ENCODE measurements around the gene SLC35A4. TPM values are rescaled to one million over a fixed set of nuclear protein-coding genes. Genes with fewer than 3 reads are reported as not detected.

The SLC35A4 gene
- total and polyA plus RNA-seq, 2 of the 8 experiments (the other 6 are each of a cell fraction or from before 2014, with no cell fraction given) = 78.6 to 133 TPM

GRCh38 chr5:140603734-140604133, 39.1 kb downstream of the SLC35A4 start:
- no peak overlapping the region for H3K56ac ChIP-seq (replicated peaks; ENCODE audit: insufficient read length, low read depth, low read length)
- no peaks in the 10 kb centered on the region for H3K79me2 ChIP-seq (ENCODE audit: control insufficient read depth in 1 of 2, insufficient read depth in 2 of 2, low read length in 2 of 2)
- POLR2A ChIA-PET (ENCODE audit: partially characterized antibody) = no interaction called here
- H3K79me1 ChIP-seq (ENCODE audit: low read depth, low read length) = no peaks in the 10 kb centered on the region
- no peak overlapping the region for H3K27ac ChIP-seq (ENCODE audit: low read depth, low read length)
- H3K36me3 ChIP-seq (ENCODE audit: control insufficient read depth in 2 of 4, insufficient read depth in 4 of 4, low read length in 3 of 4) = no peaks in the 10 kb centered on the region
- FAIRE-seq = no peak
- no peak overlapping the region for H2BK15ac ChIP-seq (ENCODE audit: low read length)
- no peak overlapping the region for H2BK12ac ChIP-seq (ENCODE audit: low read depth, low read length)
- H3K9ac ChIP-seq (replicated peaks in 1 of 4; ENCODE audit: extremely low read depth in 1 of 4, low read depth in 3 of 4, low read length in 3 of 4) = no peak overlapping the region
- no peak overlapping the region for H2BK20ac ChIP-seq (ENCODE audit: low read length)
- no peak overlapping the region for H4K8ac ChIP-seq (ENCODE audit: extremely low read depth, insufficient read depth, low read length)
- no peaks in the 10 kb centered on the region for H3K4me1 ChIP-seq (replicated peaks in 1 of 4; ENCODE audit: control insufficient read depth in 3 of 4, insufficient read depth in 4 of 4, low read length in 3 of 4)
- no peak overlapping the region for H2BK120ac ChIP-seq (replicated peaks; ENCODE audit: low read depth, low read length)
- no peak overlapping the region for H3K18ac ChIP-seq (ENCODE audit: extremely low read depth, low read length)
- no peak overlapping the region for H4K91ac ChIP-seq (replicated peaks; ENCODE audit: insufficient read length, low read length)
- DNase-seq (ENCODE audit: low read depth in 1 of 2, low spot score in 2 of 2) = no peak
- H3K4me3 ChIP-seq (ENCODE audit: extremely low read depth in 1 of 4, insufficient read depth in 2 of 4, low read depth in 3 of 4, low read length in 4 of 4) = no peak overlapping the region
- WGBS, 2 experiments (ENCODE audit: extremely low coverage in 1 of 2, insufficient coverage in 1 of 2, insufficient read length in 1 of 2, insufficient replicate concordance in 2 of 2, low coverage in 1 of 2, low lambda C conversion rate in 2 of 2, missing lambda C conversion rate in 1 of 2) = 88% methylated on average over 2 of the region's 2 CpGs; no CpG with 5 or more reads in 1 of the 2 experiments
- no peak overlapping the region for H2AK5ac ChIP-seq (ENCODE audit: low read depth, low read length)
- H4K20me1 ChIP-seq (replicated peaks in 1 of 2; ENCODE audit: control insufficient read depth in 1 of 2, insufficient read depth in 2 of 2, low read length in 2 of 2) = no peaks in the 10 kb centered on the region
- 0 out of 4 replicates have a peak, but pooled peaks cover 0 to 2% of the 10 kb centered on the region in 2 experiments for H3K9me3 ChIP-seq (ENCODE audit: insufficient read depth in 2 of 2, low read depth in 1 of 2, low read length in 1 of 2)
- no peak overlapping the region for H2AFZ ChIP-seq (ENCODE audit: low read length)
- no peak overlapping the region for H2BK5ac ChIP-seq (ENCODE audit: low read depth, low read length)
- H3K14ac ChIP-seq (ENCODE audit: insufficient read length) = no peak overlapping the region
- no peaks in the 10 kb centered on the region for H3K27me3 ChIP-seq (replicated peaks in 1 of 4; ENCODE audit: control insufficient read depth in 3 of 4, extremely low read depth in 1 of 4, insufficient read depth in 3 of 4, low read length in 3 of 4)
- H3K4ac ChIP-seq (replicated peaks; ENCODE audit: insufficient read length, low read depth, low read length) = no peak overlapping the region
- CTCF ChIA-PET (ENCODE audit: partially characterized antibody) = interaction anchor here (1.2 kb wide), 1 partner anchor 30 kb away, joined by 5 read pairs; no protein-coding TSS in a partner anchor
- H4K5ac ChIP-seq (ENCODE audit: insufficient read length, low read depth, low read length) = no peak overlapping the region
- no peak overlapping the region for H3K4me2 ChIP-seq (ENCODE audit: insufficient read depth in 1 of 2, low read depth in 2 of 2, low read length in 2 of 2)
- H3K23me2 ChIP-seq (ENCODE audit: low read depth, low read length) = no peaks in the 10 kb centered on the region
- no peak overlapping the region for H3K23ac ChIP-seq (ENCODE audit: insufficient read length)
- TF ChIP-seq BCL11A (IDR thresholded peaks at IDR 0.05; ENCODE audit: low read depth in 2 of 2, low read length in 2 of 2) (no peak), EGR1 (IDR thresholded peaks at IDR 0.05; ENCODE audit: borderline replicate concordance, low read depth, low read length) (no peak), GTF2F1 (IDR thresholded peaks at IDR 0.05; ENCODE audit: borderline replicate concordance, low read depth, low read length) (no peak), SP1 (IDR thresholded peaks at IDR 0.05; ENCODE audit: low read depth, low read length) (no peak), RNF2 (IDR thresholded peaks at IDR 0.05; ENCODE audit: borderline replicate concordance, low read depth, low read length, missing control alignments, poor library complexity, severe bottlenecking) (no peak), FOSL1 (IDR thresholded peaks at IDR 0.05; ENCODE audit: insufficient read depth, low read depth, low read length) (no peak), RBBP5 (IDR thresholded peaks at IDR 0.05; ENCODE audit: borderline replicate concordance, low read depth, low read length) (no peak), SIX5 (IDR thresholded peaks at IDR 0.05; ENCODE audit: low read depth, low read length) (no peak), POLR2AphosphoS5 (IDR thresholded peaks at IDR 0.05; ENCODE audit: low read depth, low read length) (no peak), EP300 (IDR thresholded peaks at IDR 0.05; ENCODE audit: borderline replicate concordance in 1 of 2, low read depth in 2 of 2, low read length in 2 of 2) (no peak), JUND (IDR thresholded peaks at IDR 0.05; ENCODE audit: low read length) (no peak)
- TF ChIP-seq, protein P1, sequence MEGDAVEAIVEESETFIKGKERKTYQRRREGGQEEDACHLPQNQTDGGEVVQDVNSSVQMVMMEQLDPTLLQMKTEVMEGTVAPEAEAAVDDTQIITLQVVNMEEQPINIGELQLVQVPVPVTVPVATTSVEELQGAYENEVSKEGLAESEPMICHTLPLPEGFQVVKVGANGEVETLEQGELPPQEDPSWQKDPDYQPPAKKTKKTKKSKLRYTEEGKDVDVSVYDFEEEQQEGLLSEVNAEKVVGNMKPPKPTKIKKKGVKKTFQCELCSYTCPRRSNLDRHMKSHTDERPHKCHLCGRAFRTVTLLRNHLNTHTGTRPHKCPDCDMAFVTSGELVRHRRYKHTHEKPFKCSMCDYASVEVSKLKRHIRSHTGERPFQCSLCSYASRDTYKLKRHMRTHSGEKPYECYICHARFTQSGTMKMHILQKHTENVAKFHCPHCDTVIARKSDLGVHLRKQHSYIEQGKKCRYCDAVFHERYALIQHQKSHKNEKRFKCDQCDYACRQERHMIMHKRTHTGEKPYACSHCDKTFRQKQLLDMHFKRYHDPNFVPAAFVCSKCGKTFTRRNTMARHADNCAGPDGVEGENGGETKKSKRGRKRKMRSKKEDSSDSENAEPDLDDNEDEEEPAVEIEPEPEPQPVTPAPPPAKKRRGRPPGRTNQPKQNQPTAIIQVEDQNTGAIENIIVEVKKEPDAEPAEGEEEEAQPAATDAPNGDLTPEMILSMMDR (IDR thresholded peaks at IDR 0.05; ENCODE audit: control extremely low read depth in 1 of 3, insufficient read depth in 1 of 3, low read depth in 1 of 3, low read length in 3 of 3) = no peak
